NCI-H69 (cell line): ENCODE measurements around the gene UBXN1.

Experiments used
- DNase-seq: peaks from one replicate; lab custom pipeline; 2025; lab: John Stamatoyannopoulos, UW

Gene UBXN1, protein sequence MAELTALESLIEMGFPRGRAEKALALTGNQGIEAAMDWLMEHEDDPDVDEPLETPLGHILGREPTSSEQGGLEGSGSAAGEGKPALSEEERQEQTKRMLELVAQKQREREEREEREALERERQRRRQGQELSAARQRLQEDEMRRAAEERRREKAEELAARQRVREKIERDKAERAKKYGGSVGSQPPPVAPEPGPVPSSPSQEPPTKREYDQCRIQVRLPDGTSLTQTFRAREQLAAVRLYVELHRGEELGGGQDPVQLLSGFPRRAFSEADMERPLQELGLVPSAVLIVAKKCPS

DNA sequence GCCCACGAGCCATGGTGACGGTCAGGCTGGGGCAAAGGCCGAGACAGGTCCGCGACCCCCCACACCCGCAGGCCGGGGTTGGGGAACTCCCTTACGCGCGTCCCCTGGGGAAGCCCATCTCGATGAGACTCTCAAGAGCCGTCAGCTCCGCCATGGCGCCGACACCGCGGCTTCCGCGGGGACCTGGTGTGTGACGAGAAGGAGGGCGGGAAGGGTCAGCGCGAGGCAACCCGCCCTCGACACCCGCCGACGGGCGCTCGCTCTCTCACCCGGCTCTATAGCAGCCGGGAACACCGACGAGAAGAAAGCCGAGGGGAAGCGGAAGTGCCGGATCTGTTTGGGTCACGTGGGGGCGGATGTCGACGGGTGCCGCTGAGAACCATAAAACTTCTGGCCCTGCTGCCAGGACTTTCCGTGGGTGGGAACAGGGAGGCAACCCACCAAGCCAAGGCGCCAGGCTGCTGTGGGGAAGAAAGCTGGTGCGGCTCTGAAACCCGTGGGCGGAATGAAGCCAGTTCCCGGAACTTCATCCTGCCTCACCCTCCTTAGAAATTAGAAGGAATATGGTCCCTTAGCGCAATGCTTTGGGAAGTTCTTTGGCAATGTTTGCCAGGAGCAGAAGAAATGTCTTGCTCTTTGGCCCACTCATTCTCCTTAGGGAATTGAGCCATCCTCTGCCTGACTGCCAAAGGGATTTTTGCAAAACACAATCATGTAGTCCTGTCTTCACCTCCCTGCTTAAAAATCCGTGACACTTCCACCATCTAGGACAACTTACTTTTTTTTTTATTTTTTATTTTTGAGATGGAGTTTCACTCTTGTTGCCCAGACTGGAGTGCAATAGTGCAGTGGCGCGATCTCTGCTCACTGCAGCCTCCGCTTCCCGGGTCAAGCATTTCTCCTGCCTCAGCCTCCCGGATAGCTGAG, at the start of gene UBXN1:
Gene UBXN1, minus strand, starts transcription at position 304 of the 927 bp plus-strand sequence. Its CDS starts 150 bp downstream, at position 154.
- peak; percentile 93 for DNase-seq

DNA sequence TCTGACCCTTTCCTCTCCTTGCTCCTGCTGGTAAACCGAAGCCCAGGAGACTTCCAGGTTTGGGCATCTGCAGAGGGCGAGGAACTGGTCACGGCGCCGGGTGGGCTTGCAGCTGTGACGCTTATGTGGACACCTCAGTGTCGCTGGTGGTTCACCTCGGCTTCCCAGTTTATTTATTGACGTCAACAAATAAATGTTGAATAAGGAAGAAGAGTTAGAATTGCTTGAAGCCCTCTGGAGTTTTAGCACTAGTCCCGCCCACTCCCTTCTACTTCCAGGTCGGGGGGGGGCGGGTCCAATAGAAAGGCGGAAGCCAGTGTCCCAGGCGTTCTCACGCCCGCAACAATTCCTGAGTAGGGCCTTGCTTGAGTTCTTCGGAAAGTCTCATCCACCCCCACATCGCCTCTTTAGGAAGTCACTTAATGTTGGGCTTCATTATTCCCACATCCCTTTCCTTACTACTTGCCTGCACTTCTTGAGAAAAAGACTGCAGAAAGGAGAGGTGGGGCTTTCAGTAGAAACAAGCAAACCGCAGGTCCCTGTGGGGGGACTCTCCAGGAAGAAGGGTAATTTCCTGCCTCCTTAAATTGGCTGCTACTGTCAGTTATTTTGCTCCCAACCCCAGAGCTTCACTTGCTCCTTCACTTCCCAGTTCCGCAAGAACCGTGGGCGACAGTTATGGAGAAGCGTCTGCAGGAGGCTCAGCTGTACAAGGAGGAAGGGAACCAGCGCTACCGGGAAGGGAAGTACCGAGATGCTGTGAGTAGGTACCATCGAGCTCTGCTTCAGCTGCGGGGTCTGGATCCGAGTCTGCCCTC, 49.5 kb upstream of the UBXN1 start, which contains the start of gene TTC9C:
Gene TTC9C, plus strand, starts transcription at position 316 of the 818 bp plus-strand sequence. Its CDS starts 363 bp downstream, at position 679.
- peak; percentile 93 for DNase-seq

DNA sequence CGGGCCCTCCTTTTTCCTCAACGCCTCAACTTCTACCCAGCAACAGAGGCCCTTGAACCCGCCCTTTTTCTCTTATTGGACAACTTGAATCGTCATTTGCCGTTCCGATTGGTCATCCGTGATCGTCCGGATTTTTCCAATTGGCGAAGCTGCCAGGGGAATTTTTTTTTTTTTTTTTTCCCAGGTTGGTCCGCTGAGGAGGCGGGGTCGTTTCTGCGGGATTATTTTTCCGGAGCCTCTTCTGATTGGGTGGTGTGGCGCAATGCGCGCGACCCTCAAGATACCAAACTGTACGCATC, 48.9 kb upstream of the UBXN1 start:
- DNase-seq = peak; percentile 99

DNA sequence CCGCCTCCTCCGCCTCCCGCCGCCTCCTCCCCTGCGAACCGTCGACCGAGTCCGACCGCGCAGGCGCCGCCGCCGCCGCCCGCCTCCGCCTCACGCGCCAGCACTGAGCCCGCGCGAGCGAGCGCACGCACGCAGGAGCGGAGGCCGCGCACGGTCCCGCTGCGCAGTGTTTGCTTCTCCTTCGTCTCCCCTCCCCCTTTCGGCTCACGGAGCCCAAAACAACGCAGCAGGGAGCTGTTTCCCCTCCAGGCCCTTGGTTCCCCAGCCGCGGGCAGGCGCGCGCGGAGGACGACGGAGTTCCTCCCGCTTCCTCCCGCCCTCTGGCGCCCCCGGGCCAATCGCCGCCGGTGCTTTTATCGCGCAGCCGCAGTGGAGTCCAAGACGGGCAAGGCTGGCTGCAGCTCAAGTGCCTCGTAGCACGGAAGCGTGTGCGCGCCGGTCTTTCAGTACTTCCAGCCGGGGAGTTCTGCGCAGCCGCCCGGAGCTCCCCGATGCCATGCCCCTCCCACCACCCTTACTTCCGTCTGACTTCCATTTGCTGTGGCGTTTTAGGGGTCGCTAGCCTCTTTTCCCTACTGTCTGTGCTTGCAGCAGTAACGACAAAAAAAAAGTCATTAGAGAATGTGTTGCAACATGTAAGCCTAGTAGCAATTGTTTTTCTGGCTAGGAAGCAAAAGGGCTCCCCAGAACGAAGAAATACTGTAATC, 48.4 kb upstream of the UBXN1 start, which contains the start of gene HNRNPUL2:
Gene HNRNPUL2, minus strand, starts transcription at position 293 of the 707 bp plus-strand sequence. CDS start 301 bp downstream, outside the sequence.
- peak; percentile 100 for DNase-seq

DNA sequence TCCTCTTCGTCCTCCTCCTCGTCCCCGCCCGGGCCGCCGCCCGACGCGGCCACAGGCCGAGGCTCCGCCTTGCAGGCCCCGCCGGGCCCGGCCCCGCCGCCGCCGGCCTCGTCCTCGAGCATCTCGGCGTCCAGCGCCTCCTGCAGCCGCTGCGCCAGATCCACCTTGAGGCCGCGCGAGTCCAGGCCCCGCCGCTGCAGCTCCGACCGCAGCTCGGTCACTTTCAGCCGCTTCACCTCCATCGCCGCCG, 48.0 kb upstream of the UBXN1 start:
- no peak for DNase-seq

DNA sequence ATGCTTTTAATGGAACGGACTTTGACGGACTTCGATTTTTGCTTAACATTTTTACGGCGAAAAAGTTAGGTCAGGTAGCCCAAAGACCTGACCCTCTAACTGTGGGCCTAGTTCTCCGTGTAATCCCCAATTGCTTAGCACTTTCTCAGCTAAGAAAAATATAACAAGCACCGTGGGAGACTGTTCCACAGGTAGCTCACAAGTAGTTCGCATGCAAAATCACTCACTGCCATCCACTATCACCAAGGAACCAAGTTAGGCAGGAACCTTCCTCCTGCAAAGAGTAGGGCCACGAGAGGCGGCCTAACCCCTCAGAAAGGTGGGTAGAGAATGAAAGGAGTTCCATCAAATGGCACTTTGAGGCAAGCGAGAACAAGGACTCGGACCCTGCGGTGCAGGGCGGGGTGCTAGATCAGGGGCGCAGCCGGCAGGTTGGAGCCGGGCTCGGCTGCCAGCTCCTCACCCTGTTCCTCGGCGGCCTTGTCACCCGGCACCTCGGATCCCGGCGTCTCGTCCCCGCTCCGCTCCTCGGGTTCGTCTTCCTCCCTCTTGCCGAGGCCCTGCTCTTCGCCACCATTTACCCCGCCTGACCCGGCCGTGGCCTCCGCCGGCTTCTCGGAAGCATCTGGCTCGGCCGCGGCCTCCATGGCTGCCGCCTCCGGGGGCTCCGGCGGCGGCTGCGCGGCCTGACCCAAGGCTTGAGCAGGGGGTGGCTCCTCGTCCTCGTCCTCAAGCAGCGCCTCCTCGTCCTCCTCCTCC, 47.5 kb upstream of the UBXN1 start:
- peak; percentile 48 for DNase-seq

DNA sequence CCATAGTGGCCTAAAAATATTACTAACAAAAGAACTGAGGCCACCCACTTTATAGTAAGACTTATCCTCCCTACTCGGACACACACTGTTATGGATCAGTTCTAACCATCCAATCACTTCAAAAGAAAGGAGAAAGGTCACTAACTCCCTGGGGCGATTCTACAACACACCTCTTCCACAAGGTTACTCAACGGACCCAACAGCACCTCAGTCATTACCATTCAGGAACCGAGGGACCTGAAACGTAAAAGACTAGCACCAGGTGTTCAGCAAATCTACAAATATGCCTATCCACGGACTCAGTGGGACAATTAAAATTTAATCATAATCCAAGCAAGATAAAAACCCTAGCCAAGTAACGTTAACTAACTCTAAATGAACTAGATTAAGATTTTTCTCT, 46.8 kb upstream of the UBXN1 start:
- DNase-seq = peak; percentile 54

DNA sequence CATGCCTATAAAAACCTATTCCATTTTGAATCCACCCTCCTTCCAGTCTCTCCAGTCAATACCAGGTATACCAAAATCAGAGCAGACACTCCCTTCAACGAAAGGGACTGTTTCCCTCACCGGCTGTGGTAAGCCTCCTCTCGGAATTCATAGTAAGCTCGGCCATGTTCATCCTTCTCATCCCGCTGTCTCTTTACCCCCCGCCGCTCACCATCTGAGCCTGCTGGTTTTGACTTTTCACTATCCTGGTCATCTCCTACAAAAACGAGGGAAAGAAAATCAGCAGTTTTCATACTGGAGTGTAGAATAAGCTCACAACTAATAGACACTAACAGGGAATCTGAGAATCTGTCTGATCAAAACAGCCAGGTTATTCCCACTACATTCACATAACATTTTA, 45.3 kb upstream of the UBXN1 start:
- no peak for DNase-seq

DNA sequence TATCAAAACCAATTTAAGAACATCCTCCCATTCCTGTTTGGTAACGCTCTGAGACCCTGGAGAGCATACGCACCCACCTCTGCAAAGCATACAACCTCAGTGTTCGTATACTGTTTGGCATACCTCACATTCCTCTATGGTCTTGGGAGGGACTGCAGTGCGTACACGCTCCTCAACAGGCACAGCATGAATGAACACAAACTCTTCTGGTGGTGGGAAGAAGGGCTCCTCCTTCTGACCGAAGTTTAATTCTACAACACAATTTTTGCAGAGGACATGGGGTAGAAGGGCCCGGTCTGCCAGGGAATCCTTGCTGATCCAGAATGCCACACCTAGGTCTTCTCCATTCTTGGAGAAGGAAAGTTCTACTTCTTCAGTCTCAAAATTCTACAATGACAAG, 43.1 kb upstream of the UBXN1 start:
- DNase-seq = no peak

DNA sequence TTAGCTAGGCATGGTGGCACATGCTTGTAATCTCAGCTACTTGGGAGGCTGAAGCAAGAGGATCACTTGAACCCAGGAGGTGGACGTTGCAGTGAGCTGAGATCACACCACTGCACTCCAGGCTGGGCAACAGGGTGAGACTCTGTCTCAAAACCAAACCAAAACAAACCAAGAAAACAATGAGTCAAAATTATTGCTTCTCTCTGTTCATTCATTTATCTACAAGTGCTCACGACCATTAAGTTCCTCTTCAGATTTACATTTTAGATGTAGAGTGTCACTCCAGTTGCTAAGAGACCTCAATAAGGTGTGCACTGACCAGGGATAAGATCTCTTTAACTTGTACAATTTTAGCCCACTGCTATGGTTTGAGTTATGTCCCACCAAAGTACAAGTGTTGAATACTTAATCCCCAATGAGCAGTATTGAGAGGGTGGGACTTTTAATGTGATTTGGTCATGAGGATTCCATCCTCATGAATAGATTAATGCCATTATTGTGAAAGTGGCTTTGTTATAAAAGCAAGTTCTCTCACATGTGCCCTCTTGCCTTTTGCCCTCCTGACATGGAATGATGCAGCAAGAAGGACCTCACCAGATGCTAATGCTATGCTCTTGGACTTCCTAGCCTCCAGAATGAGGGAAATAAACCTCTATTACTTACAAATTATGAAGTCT, 40.6 kb upstream of the UBXN1 start:
- no peak for DNase-seq

DNA sequence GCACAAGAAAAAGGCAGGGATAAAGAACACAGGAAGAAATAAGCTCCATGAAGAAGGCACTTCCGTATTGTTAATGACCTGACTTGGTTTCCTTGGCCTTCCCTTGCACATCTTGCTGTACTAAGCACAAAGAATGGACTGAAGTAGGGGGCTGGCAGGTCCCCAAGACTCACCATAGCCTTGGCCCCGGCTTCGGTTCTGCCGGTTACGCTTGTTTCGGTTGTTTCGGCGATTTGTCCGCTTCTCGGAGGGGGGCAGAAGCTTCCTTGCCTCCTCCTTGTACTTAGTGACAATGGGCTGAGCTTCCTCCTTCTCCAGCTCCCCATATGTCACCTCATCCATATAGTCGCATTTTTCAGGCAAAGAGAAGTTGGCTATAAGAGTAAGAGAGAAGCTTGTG, 37.9 kb upstream of the UBXN1 start:
- DNase-seq = no peak

DNA sequence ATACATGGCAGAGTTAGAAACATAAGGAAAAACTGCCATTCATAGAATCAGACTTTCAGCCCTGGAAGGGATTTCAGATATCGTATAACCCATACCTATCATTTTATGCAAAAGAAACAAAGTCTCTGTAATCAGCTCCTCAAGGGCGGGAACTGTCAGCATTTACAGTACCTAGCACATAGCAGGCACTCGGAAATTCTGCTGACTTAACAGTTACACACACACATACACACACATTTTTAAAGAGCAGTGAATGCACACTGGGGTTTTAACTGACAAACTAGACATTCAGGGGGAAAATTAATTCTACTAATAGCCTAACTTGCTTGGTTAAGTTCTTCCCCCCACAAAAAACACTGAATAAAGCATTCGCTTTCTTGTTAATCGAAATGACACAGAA, 37.3 kb upstream of the UBXN1 start:
- no peak for DNase-seq

DNA sequence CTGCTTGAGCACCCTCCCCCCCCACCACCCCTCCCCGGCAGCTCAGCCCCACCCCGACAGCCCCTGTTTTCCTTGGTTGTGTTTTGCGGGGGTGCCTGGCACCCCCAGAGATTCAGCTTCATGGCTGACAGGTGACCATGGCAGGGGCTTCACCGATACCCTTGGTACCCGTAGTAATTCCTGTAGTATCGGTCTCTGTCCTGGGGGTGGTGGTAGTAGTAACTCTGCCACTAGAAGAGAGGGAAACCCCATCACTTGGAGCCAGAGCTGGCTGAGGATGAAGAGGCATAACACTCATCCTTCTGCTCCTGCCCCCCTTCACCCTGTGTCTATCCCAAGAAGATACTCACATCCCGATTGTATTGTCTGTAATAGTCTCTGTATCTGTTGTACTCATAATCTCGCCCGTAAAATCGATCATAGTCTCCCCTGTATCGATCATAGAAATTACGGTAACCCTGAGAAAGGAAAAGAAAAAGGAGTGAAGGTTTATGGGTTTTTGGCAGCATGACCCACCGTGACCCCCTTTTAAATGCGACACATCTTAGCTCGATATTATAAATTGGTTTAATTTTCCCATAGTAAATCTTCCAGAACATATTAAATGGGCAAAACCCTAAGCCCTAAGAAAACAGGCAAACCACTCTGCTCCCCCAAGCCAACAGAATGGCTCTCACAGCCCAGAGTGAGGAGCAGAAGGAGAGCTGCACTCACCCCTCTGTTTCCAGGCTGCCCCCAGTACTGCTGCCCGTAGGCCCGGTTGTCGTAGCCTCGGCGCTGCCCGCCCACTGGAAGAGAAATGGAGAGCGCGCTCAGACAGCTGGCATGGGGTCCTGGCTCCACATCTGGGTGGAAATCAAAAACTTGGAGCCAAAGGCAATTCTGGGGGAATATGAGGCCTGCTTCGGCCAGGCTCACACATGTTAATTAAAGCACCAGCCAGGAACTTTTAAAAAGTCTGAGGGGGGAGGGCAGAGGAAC, 36.6 kb upstream of the UBXN1 start:
- no peak for DNase-seq

DNA sequence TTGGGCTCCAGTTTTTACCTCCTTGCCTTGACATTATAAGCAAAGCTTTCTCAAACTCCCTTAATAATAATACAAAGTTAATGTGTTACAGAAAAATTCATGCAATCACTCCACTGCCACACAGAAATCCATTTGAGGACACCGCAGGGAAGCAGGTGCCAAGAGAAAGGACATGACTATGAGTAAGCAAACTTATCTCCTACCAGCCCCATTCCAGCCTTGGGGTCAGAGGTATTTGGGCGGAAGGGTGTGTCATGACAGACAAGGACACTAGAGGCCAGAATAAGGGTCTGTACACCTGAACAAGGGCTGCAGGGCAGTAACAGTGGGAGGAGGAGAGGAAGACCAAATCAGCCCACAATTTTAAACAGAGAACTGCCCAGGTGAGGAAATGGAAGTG, 34.5 kb upstream of the UBXN1 start:
- peak; percentile 21 for DNase-seq

DNA sequence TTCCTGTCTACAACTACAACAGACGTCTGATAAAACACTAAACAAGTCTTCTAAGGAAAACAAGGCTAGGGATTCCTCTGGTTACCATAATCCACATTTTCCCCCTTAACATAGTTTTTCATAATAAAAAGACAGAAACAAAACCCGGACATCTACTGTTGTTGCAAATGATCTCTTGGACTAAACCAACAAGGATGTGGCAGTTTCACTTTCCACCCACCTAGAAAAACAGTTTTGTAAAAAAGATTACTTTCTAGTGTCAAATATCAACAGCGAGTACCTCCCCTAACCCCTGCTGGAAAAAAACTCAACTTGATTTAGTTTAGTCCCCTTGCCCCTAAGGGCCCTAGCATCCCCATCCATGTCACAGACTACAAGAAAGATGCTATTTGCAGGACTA, 34.0 kb upstream of the UBXN1 start:
- no peak for DNase-seq

DNA sequence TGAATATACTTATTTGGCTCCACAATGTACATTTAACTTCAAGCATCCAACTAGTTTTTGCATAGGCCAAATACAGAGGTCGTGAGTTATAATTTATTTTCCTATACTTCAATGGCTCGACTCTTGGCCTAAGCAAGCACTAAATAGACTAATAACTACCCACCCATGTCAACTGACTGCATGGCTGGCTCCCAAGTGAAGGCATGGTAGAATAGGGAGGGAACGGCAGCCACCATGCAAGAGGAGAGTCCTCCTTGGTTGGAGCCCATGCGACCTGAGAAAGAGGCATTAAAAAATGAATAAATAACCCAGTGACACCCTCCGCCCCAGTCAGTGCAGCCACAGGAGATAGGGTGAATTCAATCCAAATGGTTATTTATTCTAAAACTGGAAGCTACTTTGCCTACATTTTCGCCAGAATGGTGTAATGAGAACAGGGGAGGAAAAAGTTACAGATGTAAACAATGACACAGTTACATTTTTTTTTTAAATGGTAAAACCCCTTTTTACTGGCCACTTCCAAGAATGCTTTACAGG, 33.5 kb upstream of the UBXN1 start:
- no peak for DNase-seq

DNA sequence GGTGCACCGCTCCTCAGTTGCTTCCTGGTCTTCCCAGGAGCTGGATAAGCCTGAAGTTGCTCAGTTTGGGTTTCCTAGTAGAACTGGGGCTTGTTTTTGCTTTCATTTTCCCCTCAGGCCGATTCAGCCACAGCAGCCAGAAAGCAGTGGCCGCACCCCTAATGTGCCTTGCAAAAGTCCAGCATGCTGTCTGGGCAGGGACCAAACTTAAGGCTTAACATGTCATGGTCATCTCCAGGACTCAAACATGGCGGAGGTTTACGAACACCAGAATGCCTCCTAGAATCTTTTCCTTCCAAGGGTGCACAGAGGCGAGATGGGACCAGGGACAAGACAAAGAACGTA, 31.1 kb upstream of the UBXN1 start:
- peak; percentile 57 for DNase-seq

DNA sequence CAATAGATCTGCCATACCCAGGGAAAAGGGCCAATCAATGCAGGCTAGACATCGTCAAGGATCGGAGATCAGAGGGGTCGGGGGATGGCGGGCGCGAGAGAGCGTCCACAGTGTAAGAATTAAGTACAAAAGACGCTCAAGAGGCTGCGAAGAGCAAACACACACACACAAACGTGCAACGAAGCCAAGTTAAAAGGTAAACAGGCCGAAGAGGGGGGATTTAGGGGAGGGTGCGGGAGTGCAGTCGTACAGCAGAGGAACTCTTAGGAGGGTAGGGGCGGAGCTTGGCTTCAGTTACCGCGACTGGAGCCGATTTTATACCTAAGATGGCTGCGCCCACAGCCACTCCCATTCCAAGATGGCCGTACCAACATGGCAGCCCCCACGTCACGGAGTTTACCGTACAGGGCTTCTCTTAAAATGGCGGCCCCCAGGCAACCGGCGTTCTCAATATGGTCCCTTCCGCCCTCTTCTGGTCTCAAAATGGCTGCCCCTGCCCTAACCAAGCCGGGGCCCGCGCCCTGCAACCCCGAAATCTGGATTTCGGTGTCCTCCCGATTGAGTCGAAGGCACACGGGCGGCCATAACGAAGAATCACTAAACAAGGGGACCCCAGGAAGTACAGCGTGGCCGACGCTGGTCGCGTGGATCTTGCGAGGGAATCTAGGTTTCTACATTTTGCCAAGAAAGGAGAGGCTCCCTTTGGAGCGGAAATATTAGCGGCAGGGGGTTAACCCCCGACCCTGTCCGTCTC, 30.6 kb upstream of the UBXN1 start:
- peak; percentile 99 for DNase-seq
